ENCODE data around the gene PROX2.

The PROX2 gene

GRCh38 chr14:74913393-74913910 is 37.5 kb upstream of the PROX2 start:
- no peak overlapping the region for H3K27ac ChIP-seq
- TF ChIP-seq CTCF (conservative IDR thresholded peaks at IDR 0.05) (no peak), ZFX (IDR thresholded peaks at IDR 0.05) (no peak)

DNA sequence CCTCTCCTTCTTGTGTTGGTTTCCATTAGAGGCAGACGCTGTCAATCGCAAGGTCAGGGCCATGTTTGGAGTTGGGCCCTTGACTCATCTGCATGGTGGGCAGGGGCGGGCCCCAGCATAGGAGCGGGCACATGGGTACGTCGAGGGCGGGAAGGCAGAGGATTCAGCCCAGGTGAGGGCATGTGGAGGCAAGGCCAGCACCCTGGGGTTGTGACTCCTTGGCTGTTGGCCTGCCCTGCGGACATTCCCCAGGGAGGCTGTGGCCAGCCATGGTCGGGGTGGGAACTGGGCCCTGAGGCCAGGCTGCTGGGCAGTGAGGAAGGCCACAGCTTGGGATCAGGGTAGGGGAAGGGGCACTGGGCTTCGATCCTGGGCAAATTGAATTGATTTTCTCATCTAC is 36.9 kb upstream of the PROX2 start:
- TF ChIP-seq CTCF (conservative IDR thresholded peaks at IDR 0.05) (no peak), ZFX (IDR thresholded peaks at IDR 0.05) (no peak)
- H3K27ac ChIP-seq, result no peak overlapping the region

- H3K27ac ChIP-seq, result no peak overlapping the region
- no peak for TF ChIP-seq ZFX (IDR thresholded peaks at IDR 0.05)
- no peak for TF ChIP-seq CTCF (conservative IDR thresholded peaks at IDR 0.05)
Measured at GRCh38 chr14:74912111-74912510, 36.2 kb upstream of the PROX2 start.

GRCh38 chr14:74911704-74912103 is 35.8 kb upstream of the PROX2 start:
- TF ChIP-seq CTCF (conservative IDR thresholded peaks at IDR 0.05), result no peak
- TF ChIP-seq ZFX (IDR thresholded peaks at IDR 0.05), result no peak
- no peak overlapping the region for H3K27ac ChIP-seq

DNA sequence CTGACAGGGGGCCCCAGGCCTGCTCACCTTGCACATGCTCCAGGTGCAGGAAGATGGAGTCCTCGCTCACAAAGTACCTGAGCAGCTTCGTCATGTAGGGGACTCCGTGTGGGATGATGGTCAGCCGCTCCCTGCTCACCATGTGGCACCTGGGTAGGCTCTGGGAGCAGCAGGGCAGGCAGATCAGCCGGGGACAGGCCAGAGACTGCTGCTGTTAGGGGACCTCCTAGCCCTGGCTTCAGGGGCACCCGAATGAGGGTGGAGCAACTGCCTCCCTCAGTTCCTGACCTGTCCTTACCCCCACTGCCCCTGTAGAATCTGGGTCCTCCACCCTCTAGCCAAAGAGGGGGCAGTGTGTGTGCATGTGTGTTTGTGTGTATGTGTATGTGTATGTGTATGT is 35.3 kb upstream of the PROX2 start:
- no peak for TF ChIP-seq ZFX (IDR thresholded peaks at IDR 0.05)
- no peak for TF ChIP-seq CTCF (conservative IDR thresholded peaks at IDR 0.05)
- H3K27ac ChIP-seq, result no peak overlapping the region

GRCh38 chr14:74910556-74910955 is 34.6 kb upstream of the PROX2 start:
- no peak for TF ChIP-seq CTCF (conservative IDR thresholded peaks at IDR 0.05)
- TF ChIP-seq ZFX (IDR thresholded peaks at IDR 0.05), result no peak
- no peak overlapping the region for H3K27ac ChIP-seq

DNA sequence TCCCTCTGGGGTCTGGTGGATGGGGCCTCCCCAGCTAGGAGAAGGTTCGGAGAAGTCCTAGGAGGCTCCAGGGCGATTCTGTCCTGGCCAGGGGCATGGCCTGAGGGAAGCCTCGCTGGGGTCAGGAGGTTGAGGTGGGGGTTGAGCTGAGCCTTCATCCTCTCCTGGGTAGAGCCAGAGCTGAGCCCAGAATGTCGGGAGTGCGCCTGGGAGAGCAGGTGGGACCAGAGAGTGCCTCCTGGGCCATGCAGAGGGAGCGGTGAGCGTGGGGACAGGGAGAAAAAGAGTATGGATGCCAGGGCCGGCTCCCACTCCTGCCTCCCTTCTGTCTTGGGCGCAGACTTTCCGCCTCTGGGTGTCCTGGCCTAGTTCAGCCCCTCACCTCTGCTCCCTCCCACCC is 34.0 kb upstream of the PROX2 start:
- TF ChIP-seq CTCF (conservative IDR thresholded peaks at IDR 0.05) (no peak), ZFX (IDR thresholded peaks at IDR 0.05) (no peak)
- H3K27ac ChIP-seq, result no peak overlapping the region
